ENCODE data around the gene CD151. TPM values are rescaled to one million over a fixed set of nuclear protein-coding genes. Genes with fewer than 3 reads are reported as not detected.

The CD151 gene
- total RNA-seq (2022; extraction: Qiagen RNA extraction; ENCODE audit: low read depth), result 723 to 833 TPM (median 723 TPM) in 5 replicates

GRCh38 chr11:832529-833113 is at the start of gene CD151:
CD151 (plus strand) TSS chr11:832952; CDS start chr11:836070, 3,118 bp downstream.

GRCh38 chr11:789943-790342 is 42.8 kb upstream of the CD151 start, which contains the start of gene CEND1:
CEND1 (minus strand) TSS chr11:790090; CDS start chr11:788576, 1,514 bp downstream.

GRCh38 chr11:798093-798713 is 34.5 kb upstream of the CD151 start, which contains the start of gene SLC25A22:
SLC25A22 (minus strand) TSS chr11:798281; CDS start chr11:795006, 3,275 bp downstream.

GRCh38 chr11:809287-810039 is 23.3 kb upstream of the CD151 start, which contains the start of gene RPLP2:
RPLP2 (plus strand) TSS chr11:809967; CDS start chr11:810235, 268 bp downstream.

GRCh38 chr11:818396-819128 is 14.2 kb upstream of the CD151 start, which contains the start of gene PNPLA2:
PNPLA2 (plus strand) TSS chr11:818914; CDS start chr11:819719, 805 bp downstream.

GRCh38 chr11:827897-828192 is 4.9 kb upstream of the CD151 start, which contains the start of gene CRACR2B:
CRACR2B (plus strand) TSS chr11:827919; CDS start chr11:828608, 689 bp downstream.

GRCh38 chr11:842370-843002 is 9.7 kb downstream of the CD151 start, which contains the start of the genes POLR2L and TSPAN4:
POLR2L (minus strand) TSS chr11:842529; CDS start chr11:842508, 21 bp downstream.
TSPAN4 (plus strand) TSS chr11:842852; CDS start chr11:850305, 7,453 bp downstream.

Other genes with a start within 250 kb of the CD151 start
- gene IRF7, start 217.0 kb upstream of the CD151 start, total RNA-seq (2022; extraction: Qiagen RNA extraction; ENCODE audit: low read depth), result 4.0 to 8.0 TPM (median 6.0 TPM) in 5 replicates
- gene CDHR5, start 208.0 kb upstream of the CD151 start, total RNA-seq (2022; extraction: Qiagen RNA extraction; ENCODE audit: low read depth), result 0.05 to 0.14 TPM in 2 of 5 replicates, not detected in the others
- gene SCT, start 205.8 kb upstream of the CD151 start, total RNA-seq (2022; extraction: Qiagen RNA extraction; ENCODE audit: low read depth), result not detected in 5 replicates
- gene DRD4, start 195.7 kb upstream of the CD151 start, total RNA-seq (2022; extraction: Qiagen RNA extraction; ENCODE audit: low read depth), result 0.10 to 0.45 TPM (median 0.22 TPM) in 5 replicates
- gene DEAF1, start 137.7 kb upstream of the CD151 start, total RNA-seq (2022; extraction: Qiagen RNA extraction; ENCODE audit: low read depth), result 26.8 to 38.2 TPM (median 36.6 TPM) in 5 replicates
- 9.1 to 10.8 TPM (median 10.0 TPM) in 5 replicates for gene TMEM80, start 137.1 kb upstream of the CD151 start, total RNA-seq (2022; extraction: Qiagen RNA extraction; ENCODE audit: low read depth)
- 72.5 to 125 TPM (median 110 TPM) in 5 replicates for gene EPS8L2, start 126.7 kb upstream of the CD151 start, total RNA-seq (2022; extraction: Qiagen RNA extraction; ENCODE audit: low read depth)
- 399 to 462 TPM (median 422 TPM) in 5 replicates for gene TALDO1, start 85.5 kb upstream of the CD151 start, total RNA-seq (2022; extraction: Qiagen RNA extraction; ENCODE audit: low read depth)
- gene GATD1, start 55.5 kb upstream of the CD151 start, total RNA-seq (2022; extraction: Qiagen RNA extraction; ENCODE audit: low read depth), result 33.0 to 49.6 TPM (median 38.2 TPM) in 5 replicates
- 1.4 to 2.0 TPM (median 1.6 TPM) in 5 replicates for gene CEND1, start 42.9 kb upstream of the CD151 start, total RNA-seq (2022; extraction: Qiagen RNA extraction; ENCODE audit: low read depth)
- 21.4 to 38.1 TPM (median 34.1 TPM) in 5 replicates for gene SLC25A22, start 34.7 kb upstream of the CD151 start, total RNA-seq (2022; extraction: Qiagen RNA extraction; ENCODE audit: low read depth)
- 8.1 to 16.3 TPM (median 13.1 TPM) in 5 replicates for gene PIDD1, start 27.7 kb upstream of the CD151 start, total RNA-seq (2022; extraction: Qiagen RNA extraction; ENCODE audit: low read depth)
- gene RPLP2, start 23.0 kb upstream of the CD151 start, total RNA-seq (2022; extraction: Qiagen RNA extraction; ENCODE audit: low read depth), result 1,693 to 2,940 TPM (median 2,495 TPM) in 5 replicates
- gene PNPLA2, start 14.0 kb upstream of the CD151 start, total RNA-seq (2022; extraction: Qiagen RNA extraction; ENCODE audit: low read depth), result 35.3 to 59.0 TPM (median 53.7 TPM) in 5 replicates
- 3.0 to 6.5 TPM (median 4.8 TPM) in 5 replicates for gene CRACR2B, start 5.0 kb upstream of the CD151 start, total RNA-seq (2022; extraction: Qiagen RNA extraction; ENCODE audit: low read depth)
- gene POLR2L, start 9.6 kb downstream of the CD151 start, total RNA-seq (2022; extraction: Qiagen RNA extraction; ENCODE audit: low read depth), result 556 to 746 TPM (median 619 TPM) in 5 replicates
- 107 to 186 TPM (median 164 TPM) in 5 replicates for gene TSPAN4, start 9.9 kb downstream of the CD151 start, total RNA-seq (2022; extraction: Qiagen RNA extraction; ENCODE audit: low read depth)
- 71.3 to 80.2 TPM (median 74.5 TPM) in 5 replicates for gene CHID1, start 77.9 kb downstream of the CD151 start, total RNA-seq (2022; extraction: Qiagen RNA extraction; ENCODE audit: low read depth)
- gene AP2A2, start 92.9 kb downstream of the CD151 start, total RNA-seq (2022; extraction: Qiagen RNA extraction; ENCODE audit: low read depth), result 27.8 to 37.0 TPM (median 35.6 TPM) in 5 replicates
- 0.01 TPM in 2 of 5 replicates, not detected in the others for gene MUC6, start 203.8 kb downstream of the CD151 start, total RNA-seq (2022; extraction: Qiagen RNA extraction; ENCODE audit: low read depth)
- 0.05 to 0.93 TPM (median 0.15 TPM) in 5 replicates for gene MUC2, start 241.9 kb downstream of the CD151 start, total RNA-seq (2022; extraction: Qiagen RNA extraction; ENCODE audit: low read depth)